ENCODE results near the gene RNGTT. TPM values are rescaled to one million over a fixed set of nuclear protein-coding genes. Genes with fewer than 3 reads are reported as not detected.
"Not testable (repeated sequence)": the region's sequence is repeated elsewhere in the genome, so short reads cannot be mapped to it uniquely, and the experiment has no call there.

RNGTT gene
- polyA plus RNA-seq, 1 donor (not counting 4 experiments of a cell fraction or from before 2014, with no cell fraction given), result 9.7 TPM

DNA sequence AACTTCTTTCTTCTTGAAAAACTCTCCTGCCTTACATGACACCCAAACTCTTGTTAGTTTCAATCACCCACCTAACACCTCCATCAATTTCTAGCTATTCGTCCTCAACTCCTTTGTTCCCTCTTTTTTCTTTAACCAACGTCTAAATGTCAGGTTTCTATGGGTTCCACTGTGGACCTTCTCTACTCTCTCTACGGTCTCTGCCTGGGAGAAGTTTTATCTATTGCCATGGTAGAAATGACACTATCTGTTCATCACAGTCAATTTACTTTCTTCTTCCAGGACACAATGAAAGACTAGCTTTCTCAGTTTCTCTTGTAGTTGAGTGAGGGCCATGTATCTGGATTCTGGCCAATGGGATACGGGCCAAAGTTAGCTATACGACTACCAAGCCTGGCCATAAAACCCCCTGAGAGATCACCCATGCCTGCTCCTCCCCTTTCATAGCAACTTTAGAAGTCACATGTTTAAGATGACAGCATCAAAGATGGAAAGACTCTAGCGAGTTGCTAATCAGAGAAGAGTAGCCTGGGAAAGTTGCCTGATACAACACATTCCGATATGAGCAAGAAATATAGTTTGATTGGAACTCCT, 17.9 kb downstream of the RNGTT start:
- Histone ChIP-seq H2AFZ (ENCODE audit: control insufficient read depth, low read length) (no peak overlapping the region), H4K20me1 (ENCODE audit: control insufficient read depth, extremely low read depth, insufficient read depth, low read length) (peaks cover 3% of the 10 kb centered on the region), H3K9me3 (ENCODE audit: control insufficient read depth, low read depth, low read length) (no peaks in the 10 kb centered on the region), H3K79me2 (ENCODE audit: control insufficient read depth, insufficient read depth, low read length) (peaks cover 30% of the 10 kb centered on the region), H3K9ac (ENCODE audit: control insufficient read depth, extremely low read depth, insufficient read depth, low read length) (no peak overlapping the region), H3K4me1 (ENCODE audit: control insufficient read depth, extremely low read depth, insufficient read depth, low read length) (no peaks in the 10 kb centered on the region), H3K36me3 (ENCODE audit: control insufficient read depth in 2 of 2, extremely low read depth in 1 of 2, insufficient read depth in 2 of 2, low read length in 2 of 2) (no peaks in the 10 kb centered on the region), H3K4me2 (ENCODE audit: control insufficient read depth, extremely low read depth, insufficient read depth, low read depth, low read length) (no peak overlapping the region), H3K4me3 (ENCODE audit: control insufficient read depth in 2 of 3, extremely low read depth in 1 of 3, insufficient read depth in 2 of 3, low read depth in 1 of 3, low read length in 3 of 3) (no peak overlapping the region), H3K27me3 (ENCODE audit: control insufficient read depth, extremely low read depth, insufficient read depth, low read length) (no peaks in the 10 kb centered on the region), H3K27ac (ENCODE audit: control insufficient read depth, insufficient read depth, low read length) (no peak overlapping the region), H3K9me1 (ENCODE audit: control insufficient read depth, extremely low read depth, insufficient read depth, low read length) (no peaks in the 10 kb centered on the region)
- TF ChIP-seq, protein P1, sequence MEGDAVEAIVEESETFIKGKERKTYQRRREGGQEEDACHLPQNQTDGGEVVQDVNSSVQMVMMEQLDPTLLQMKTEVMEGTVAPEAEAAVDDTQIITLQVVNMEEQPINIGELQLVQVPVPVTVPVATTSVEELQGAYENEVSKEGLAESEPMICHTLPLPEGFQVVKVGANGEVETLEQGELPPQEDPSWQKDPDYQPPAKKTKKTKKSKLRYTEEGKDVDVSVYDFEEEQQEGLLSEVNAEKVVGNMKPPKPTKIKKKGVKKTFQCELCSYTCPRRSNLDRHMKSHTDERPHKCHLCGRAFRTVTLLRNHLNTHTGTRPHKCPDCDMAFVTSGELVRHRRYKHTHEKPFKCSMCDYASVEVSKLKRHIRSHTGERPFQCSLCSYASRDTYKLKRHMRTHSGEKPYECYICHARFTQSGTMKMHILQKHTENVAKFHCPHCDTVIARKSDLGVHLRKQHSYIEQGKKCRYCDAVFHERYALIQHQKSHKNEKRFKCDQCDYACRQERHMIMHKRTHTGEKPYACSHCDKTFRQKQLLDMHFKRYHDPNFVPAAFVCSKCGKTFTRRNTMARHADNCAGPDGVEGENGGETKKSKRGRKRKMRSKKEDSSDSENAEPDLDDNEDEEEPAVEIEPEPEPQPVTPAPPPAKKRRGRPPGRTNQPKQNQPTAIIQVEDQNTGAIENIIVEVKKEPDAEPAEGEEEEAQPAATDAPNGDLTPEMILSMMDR (optimal IDR thresholded peaks at IDR 0.05 in 1 of 3, IDR thresholded peaks at IDR 0.05 in 1 of 3, conservative IDR thresholded peaks at IDR 0.05 in 1 of 3; ENCODE audit: extremely low read depth in 1 of 3, insufficient read depth in 2 of 3, low read length in 3 of 3), result no peak
- TF ChIP-seq EZH2 (IDR thresholded peaks at IDR 0.05; ENCODE audit: low read length), result no peak
- DNase-seq (ENCODE audit: low read depth, low spot score) (no peak), FAIRE-seq (no peak)
- dilution Hi-C loops (cut with MboI; ENCODE audit: extremely low pct_ligation_motif_present, low sequenced_read_pairs), result no loop called here

DNA sequence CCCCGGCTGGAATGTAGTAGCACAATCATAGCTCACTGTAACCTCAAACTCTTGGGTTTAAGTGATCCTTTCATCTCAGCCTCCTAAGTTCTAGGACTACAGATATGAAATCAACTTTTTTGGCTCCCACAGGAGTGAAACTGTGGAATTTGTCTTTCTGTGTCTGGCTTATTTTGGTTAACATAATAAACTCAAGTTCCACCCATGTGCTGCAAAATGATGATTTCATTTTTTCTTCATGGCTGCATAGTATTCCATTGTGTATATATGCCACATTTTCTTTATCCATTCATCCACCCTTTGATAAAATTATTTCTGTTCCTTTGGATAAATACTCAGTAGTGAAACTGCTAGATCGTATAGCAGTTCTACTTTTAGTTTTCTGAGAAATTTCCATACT, 29.9 kb downstream of the RNGTT start:
- H3K9me3 ChIP-seq (ENCODE audit: control insufficient read depth, low read depth, low read length), result no peaks in the 10 kb centered on the region
- no peak for DNase-seq (ENCODE audit: low read depth, low spot score)
- no peaks in the 10 kb centered on the region for H3K4me1 ChIP-seq (ENCODE audit: control insufficient read depth, extremely low read depth, insufficient read depth, low read length)
- TF ChIP-seq EZH2 (IDR thresholded peaks at IDR 0.05; ENCODE audit: low read length), result no peak
- TF ChIP-seq, protein P1 (optimal IDR thresholded peaks at IDR 0.05 in 1 of 3, IDR thresholded peaks at IDR 0.05 in 1 of 3, conservative IDR thresholded peaks at IDR 0.05 in 1 of 3; ENCODE audit: extremely low read depth in 1 of 3, insufficient read depth in 2 of 3, low read length in 3 of 3), result no peak
- H3K79me2 ChIP-seq (ENCODE audit: control insufficient read depth, insufficient read depth, low read length), result no peaks in the 10 kb centered on the region
- H3K27ac ChIP-seq (ENCODE audit: control insufficient read depth, insufficient read depth, low read length), result no peak overlapping the region
- H3K36me3 ChIP-seq (ENCODE audit: control insufficient read depth in 2 of 2, extremely low read depth in 1 of 2, insufficient read depth in 2 of 2, low read length in 2 of 2), result no peaks in the 10 kb centered on the region
- no peak overlapping the region for H3K4me3 ChIP-seq (ENCODE audit: control insufficient read depth in 2 of 3, extremely low read depth in 1 of 3, insufficient read depth in 2 of 3, low read depth in 1 of 3, low read length in 3 of 3)
- H4K20me1 ChIP-seq (ENCODE audit: control insufficient read depth, extremely low read depth, insufficient read depth, low read length), result no peaks in the 10 kb centered on the region
- FAIRE-seq, result no peak
- no peaks in the 10 kb centered on the region for H3K9me1 ChIP-seq (ENCODE audit: control insufficient read depth, extremely low read depth, insufficient read depth, low read length)
- no peak overlapping the region for H3K9ac ChIP-seq (ENCODE audit: control insufficient read depth, extremely low read depth, insufficient read depth, low read length)
- dilution Hi-C loops (cut with MboI; ENCODE audit: extremely low pct_ligation_motif_present, low sequenced_read_pairs), result no loop called here
- H3K27me3 ChIP-seq (ENCODE audit: control insufficient read depth, extremely low read depth, insufficient read depth, low read length), result no peaks in the 10 kb centered on the region
- H3K4me2 ChIP-seq (ENCODE audit: control insufficient read depth, extremely low read depth, insufficient read depth, low read depth, low read length), result no peak overlapping the region
- no peak overlapping the region for H2AFZ ChIP-seq (ENCODE audit: control insufficient read depth, low read length)

DNA sequence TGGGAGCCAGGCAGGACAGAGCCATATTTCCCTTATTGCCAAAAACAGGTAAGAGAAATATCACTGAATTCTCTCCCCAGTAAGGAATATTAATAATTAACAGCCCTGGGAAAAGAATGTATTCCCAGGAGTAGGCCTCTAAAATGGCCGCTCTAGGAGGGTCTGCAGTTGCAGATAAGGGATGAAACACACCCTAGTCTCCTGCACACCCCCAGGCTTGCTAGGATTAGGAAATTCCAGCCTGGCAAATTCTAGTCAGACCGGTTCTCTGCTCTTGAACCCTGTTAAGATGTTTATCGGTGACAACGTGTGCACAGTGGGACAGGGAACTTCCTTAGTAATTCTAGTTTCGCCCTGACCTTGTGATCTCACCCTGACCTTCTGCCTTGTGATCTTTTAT, 31.4 kb downstream of the RNGTT start:
- FAIRE-seq; H3K27me3 ChIP-seq (ENCODE audit: control insufficient read depth, extremely low read depth, insufficient read depth, low read length); H3K9ac ChIP-seq (ENCODE audit: control insufficient read depth, extremely low read depth, insufficient read depth, low read length); H2AFZ ChIP-seq (ENCODE audit: control insufficient read depth, low read length); H3K4me3 ChIP-seq (ENCODE audit: control insufficient read depth in 2 of 3, extremely low read depth in 1 of 3, insufficient read depth in 2 of 3, low read depth in 1 of 3, low read length in 3 of 3); H4K20me1 ChIP-seq (ENCODE audit: control insufficient read depth, extremely low read depth, insufficient read depth, low read length); H3K9me3 ChIP-seq (ENCODE audit: control insufficient read depth, low read depth, low read length); H3K9me1 ChIP-seq (ENCODE audit: control insufficient read depth, extremely low read depth, insufficient read depth, low read length); dilution Hi-C loops (cut with MboI; ENCODE audit: extremely low pct_ligation_motif_present, low sequenced_read_pairs); H3K79me2 ChIP-seq (ENCODE audit: control insufficient read depth, insufficient read depth, low read length); H3K4me1 ChIP-seq (ENCODE audit: control insufficient read depth, extremely low read depth, insufficient read depth, low read length); H3K4me2 ChIP-seq (ENCODE audit: control insufficient read depth, extremely low read depth, insufficient read depth, low read depth, low read length); DNase-seq (ENCODE audit: low read depth, low spot score); H3K27ac ChIP-seq (ENCODE audit: control insufficient read depth, insufficient read depth, low read length); H3K36me3 ChIP-seq (ENCODE audit: control insufficient read depth in 2 of 2, extremely low read depth in 1 of 2, insufficient read depth in 2 of 2, low read length in 2 of 2): not testable (repeated sequence)
